HEK293T (cell line): Measurements from ENCODE around the gene SCAI.

ENCODE experiments used
- BHLHE40 ChIP-seq: fragments of 450-650 bp; IDR thresholded peaks from 2 replicates; pipeline ENCODE4 v1.6.1; 2016; ENCODE audit warnings: mild to moderate bottlenecking, moderate library complexity, borderline replicate concordance
- FOXK2 ChIP-seq: fragments of 450-650 bp; IDR thresholded peaks from 2 replicates; pipeline ENCODE4 v1.6.1; 2016; ENCODE audit warnings: mild to moderate bottlenecking
- LEF1 ChIP-seq: fragments of 450-650 bp; IDR thresholded peaks from 2 replicates; pipeline ENCODE4 v1.6.1; 2017; ENCODE audit warnings: mild to moderate bottlenecking, borderline replicate concordance
- SP1 ChIP-seq: fragments of 450-650 bp; IDR thresholded peaks from 2 replicates; pipeline ENCODE4 v1.6.1; 2017

DNA sequence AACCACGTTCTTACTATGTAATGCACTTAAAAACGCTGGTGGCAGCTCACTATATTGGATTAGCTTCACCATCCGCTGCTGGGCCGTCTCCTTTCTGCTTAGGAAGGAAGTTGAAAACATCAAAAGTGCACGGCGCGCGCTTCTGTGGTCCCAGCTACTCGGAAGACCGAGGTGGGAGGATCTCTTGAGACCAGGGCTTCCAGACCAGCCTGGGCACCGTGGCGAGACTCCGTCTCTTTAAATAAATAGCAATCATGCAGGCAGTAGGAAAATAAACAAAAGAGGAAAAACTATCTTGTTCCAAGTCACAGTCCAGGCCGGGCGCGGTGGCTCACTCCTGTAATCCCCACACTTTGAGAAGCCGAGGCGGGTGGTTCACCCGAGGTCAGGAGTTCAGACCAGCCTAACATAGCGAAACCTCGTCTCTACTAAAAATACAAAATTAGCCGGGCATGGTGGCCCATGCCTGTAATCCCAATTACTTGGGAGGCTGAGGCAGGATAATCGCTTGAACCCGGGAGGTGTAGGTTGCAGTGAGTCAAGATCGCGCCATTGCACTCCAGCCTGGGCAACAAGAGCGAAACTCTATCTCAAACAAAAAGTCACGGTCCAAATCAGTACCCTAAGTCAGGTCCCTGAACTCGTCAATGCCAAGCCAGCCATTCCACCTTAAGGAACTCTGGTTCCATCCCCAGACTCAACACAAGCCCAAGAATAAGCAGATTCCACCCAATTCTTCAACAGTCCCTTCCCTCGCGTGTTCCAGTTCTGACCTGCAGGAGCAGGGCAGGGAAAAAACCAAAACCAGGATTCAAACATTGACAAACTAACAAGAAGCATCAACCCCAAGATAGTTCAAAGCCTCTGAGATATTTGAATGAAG, 201.4 kb downstream of the SCAI start:
- TF ChIP-seq LEF1, result no peak
- TF ChIP-seq SP1, result no peak
- no peak for TF ChIP-seq FOXK2
- TF ChIP-seq BHLHE40, result no peak
